Measurements from ENCODE around the gene ONECUT2. TPM values are rescaled to one million over a fixed set of nuclear protein-coding genes. Genes with fewer than 3 reads are reported as not detected.

Gene ONECUT2
- total and polyA plus RNA-seq, 2 experiments from 2014 or later: 0.03 TPM; not detected in 1

- H3K4me3 ChIP-seq: no peak overlapping the region
- no peak overlapping the region for H3K27ac ChIP-seq
- no peak for DNase-seq (ENCODE audit: low read depth in 1 of 2, low spot score in 1 of 2)
- H3K4me1 ChIP-seq (ENCODE audit: low read depth): peaks cover 12% of the 10 kb centered on the region
- H3K9me3 ChIP-seq (ENCODE audit: low read depth): no peaks in the 10 kb centered on the region
- TF ChIP-seq CTCF (IDR thresholded peaks at IDR 0.05; ENCODE audit: low read depth, low read length): no peak
- no peaks in the 10 kb centered on the region for H3K36me3 ChIP-seq
- peaks cover 92% of the 10 kb centered on the region for H3K27me3 ChIP-seq
Observed at GRCh38 chr18:57436965-57437333, 1.8 kb downstream of the ONECUT2 start.

- H3K27ac ChIP-seq: no peak overlapping the region
- DNase-seq (ENCODE audit: low read depth in 1 of 2, low spot score in 1 of 2): no peak
- H3K27me3 ChIP-seq: peaks cover 92% of the 10 kb centered on the region
- no peaks in the 10 kb centered on the region for H3K36me3 ChIP-seq
- peaks cover 12% of the 10 kb centered on the region for H3K4me1 ChIP-seq (ENCODE audit: low read depth)
- H3K4me3 ChIP-seq: peak overlapping the region; percentile 26
- H3K9me3 ChIP-seq (ENCODE audit: low read depth): no peaks in the 10 kb centered on the region
- TF ChIP-seq CTCF (IDR thresholded peaks at IDR 0.05; ENCODE audit: low read depth, low read length): no peak
Observed at GRCh38 chr18:57437402-57437765, 2.2 kb downstream of the ONECUT2 start.

- Histone ChIP-seq H3K4me3 (peak overlapping the region; percentile 26), H3K36me3 (no peaks in the 10 kb centered on the region), H3K27ac (no peak overlapping the region), H3K27me3 (peaks cover 92% of the 10 kb centered on the region), H3K4me1 (ENCODE audit: low read depth) (peaks cover 12% of the 10 kb centered on the region), H3K9me3 (ENCODE audit: low read depth) (no peaks in the 10 kb centered on the region)
- peak; percentile 73 to 87 for DNase-seq (ENCODE audit: low read depth in 1 of 2, low spot score in 1 of 2)
- peak; percentile 75 for TF ChIP-seq CTCF (IDR thresholded peaks at IDR 0.05; ENCODE audit: low read depth, low read length)
Observed at GRCh38 chr18:57437766-57438671, 2.8 kb downstream of the ONECUT2 start.

GRCh38 chr18:57438743-57439608 is 3.8 kb downstream of the ONECUT2 start:
- H3K4me1 ChIP-seq (ENCODE audit: low read depth): peaks cover 12% of the 10 kb centered on the region
- no peak for DNase-seq (ENCODE audit: low read depth in 1 of 2, low spot score in 1 of 2)
- TF ChIP-seq CTCF (IDR thresholded peaks at IDR 0.05; ENCODE audit: low read depth, low read length): no peak
- H3K4me3 ChIP-seq: peak overlapping the region; percentile 26
- no peaks in the 10 kb centered on the region for H3K36me3 ChIP-seq
- H3K27me3 ChIP-seq: peaks cover 92% of the 10 kb centered on the region
- no peaks in the 10 kb centered on the region for H3K9me3 ChIP-seq (ENCODE audit: low read depth)
- H3K27ac ChIP-seq: no peak overlapping the region

- no peak overlapping the region for H3K27ac ChIP-seq
- no peak for DNase-seq (ENCODE audit: low read depth in 1 of 2, low spot score in 1 of 2)
- H3K27me3 ChIP-seq: peaks cover 92% of the 10 kb centered on the region
- peaks cover 9% of the 10 kb centered on the region for H3K4me1 ChIP-seq (ENCODE audit: low read depth)
- no peaks in the 10 kb centered on the region for H3K36me3 ChIP-seq
- H3K9me3 ChIP-seq (ENCODE audit: low read depth): no peaks in the 10 kb centered on the region
- TF ChIP-seq CTCF (IDR thresholded peaks at IDR 0.05; ENCODE audit: low read depth, low read length): no peak
- H3K4me3 ChIP-seq: no peak overlapping the region
Observed at GRCh38 chr18:57439609-57439968, 4.4 kb downstream of the ONECUT2 start.

Data from cardiac muscle cell (in vitro differentiated cells and primary cell).